CD4-positive, alpha-beta T cell treated with Interleukin-1 beta for 1 hour (primary cell): ENCODE data around the gene RAB8B.
A peak's percentile ranks its signal among the peaks of the same experiment; 100 is the strongest.
"Not testable (repeated sequence)": the region's sequence is repeated elsewhere in the genome, so short reads cannot be mapped to it uniquely, and the experiment has no call there.

Experiments
- DNase-seq, 2 donors: peaks; one replicate each; pipeline ENCODE4 v3.0.0-alpha.2; 2020 to 2022

The RAB8B gene

DNA sequence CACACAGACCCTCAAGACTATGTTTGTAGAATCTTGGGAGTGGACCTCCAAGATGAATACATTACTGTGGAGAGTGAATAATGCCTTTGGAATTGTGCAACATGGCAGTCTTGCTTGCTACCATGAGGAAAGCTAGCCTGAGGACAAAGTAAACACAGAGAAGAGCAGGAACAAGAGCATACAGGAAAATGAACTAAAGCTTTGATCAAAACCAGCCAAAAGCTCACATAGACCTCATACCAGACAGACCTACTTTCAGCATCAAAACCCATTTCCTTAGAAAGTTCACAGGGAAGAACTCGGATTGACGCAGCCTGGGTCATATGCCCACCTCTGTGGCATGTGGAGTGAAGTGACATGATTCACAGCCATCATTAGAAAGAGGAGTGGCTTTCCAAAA is 3.3 kb upstream of the RAB8B start:
- no peak for DNase-seq

DNA sequence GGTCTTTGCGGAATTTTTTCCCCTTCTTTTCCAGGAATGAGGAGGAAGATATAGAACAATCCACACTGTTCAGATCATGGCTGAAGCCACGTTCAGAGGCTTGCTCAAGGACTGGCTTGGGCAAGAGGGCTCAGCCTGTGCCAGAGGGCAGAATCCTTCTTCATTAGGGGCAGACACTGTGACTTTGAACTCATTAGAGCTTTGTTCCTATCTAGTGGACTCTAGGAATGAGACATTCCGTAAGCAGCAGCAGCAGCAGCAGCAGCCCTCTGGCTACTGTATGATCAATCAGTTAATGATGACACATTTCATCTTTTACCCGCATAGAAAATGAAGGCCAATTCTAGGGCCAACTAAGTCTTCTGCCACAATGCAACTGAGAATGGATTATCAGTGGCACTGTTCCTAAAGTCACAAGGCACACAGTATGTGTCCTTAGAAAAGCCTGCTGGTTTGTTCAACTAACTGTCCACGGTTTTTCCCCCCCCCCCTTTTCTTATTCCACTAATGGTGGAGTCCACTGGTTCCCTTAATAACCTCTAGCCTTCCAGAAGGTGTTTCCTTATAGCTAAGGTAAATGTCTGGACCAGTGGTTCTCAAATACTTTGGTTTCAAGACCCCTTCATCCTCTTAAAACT is 1.7 kb upstream of the RAB8B start:
- DNase-seq = no peak

DNA sequence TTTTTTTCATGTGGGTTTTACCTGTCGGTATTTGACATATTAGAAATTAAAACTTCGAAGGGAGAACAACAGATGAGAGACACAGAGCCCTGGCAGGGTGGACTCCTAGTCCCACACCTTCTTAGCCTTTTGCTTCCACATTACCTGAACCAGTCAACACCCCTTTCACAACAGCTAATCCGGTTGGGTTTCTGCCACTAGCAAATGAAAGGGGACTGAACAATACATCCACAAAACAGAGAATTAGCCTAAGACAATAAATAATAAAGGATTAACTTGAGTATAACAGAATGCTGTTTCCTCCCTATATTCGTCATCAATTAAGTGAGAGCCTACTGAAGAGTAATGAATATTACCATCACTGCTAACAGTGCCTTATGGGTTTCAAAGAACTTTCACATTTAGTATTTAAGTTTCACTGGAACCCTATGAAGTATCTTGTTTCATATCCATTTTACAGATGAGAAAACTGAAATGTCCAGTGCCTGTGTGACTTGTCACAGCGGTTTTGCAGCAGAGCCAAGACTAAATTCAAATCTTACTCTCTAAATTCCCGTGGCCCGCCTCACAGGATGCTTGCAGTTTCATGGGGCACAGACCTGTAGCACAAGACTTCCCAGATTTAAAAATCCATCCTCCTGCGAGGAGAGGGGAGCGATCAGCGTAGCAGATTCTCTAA is 1.0 kb upstream of the RAB8B start:
- no peak for DNase-seq

DNA sequence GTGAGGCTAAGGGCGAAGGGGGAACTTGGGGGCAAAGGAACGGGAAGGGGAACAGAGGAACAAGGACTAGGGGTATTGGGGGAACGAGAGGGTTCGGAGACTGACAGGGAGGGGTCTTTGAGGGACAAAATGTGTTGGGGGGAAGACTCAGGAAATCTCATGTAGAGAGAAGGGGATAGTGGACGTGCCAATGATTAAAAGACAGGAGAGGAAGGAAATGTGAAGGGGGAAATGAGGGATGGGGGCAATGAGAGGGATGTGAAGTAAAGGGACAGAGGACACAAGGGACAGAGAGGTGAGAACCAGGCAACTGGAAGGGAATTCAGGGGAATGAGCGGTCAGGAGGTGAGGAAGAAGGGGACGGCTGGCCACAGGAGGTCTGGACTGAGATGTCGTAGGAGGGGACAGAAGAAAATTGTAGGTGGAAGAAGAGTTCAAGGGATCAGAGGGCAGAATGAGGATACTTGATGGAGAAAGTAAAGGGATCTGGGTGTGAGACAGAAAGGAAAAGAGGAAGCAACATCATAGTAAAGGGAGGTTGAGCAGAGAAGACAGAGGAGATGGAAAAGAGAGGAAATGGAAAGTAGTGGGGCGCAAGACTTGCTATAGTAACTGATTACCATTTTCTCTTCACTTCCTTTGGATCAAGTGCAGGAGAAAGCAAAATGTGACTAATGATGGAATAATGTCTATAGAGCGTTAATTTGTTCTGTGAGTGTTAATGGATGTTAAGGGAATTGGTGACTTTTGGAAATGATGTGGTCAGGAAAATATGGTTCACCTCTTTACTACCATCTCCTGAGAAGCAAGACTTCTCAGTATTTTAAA is 749 bp downstream of the RAB8B start:
- no peak for DNase-seq

DNA sequence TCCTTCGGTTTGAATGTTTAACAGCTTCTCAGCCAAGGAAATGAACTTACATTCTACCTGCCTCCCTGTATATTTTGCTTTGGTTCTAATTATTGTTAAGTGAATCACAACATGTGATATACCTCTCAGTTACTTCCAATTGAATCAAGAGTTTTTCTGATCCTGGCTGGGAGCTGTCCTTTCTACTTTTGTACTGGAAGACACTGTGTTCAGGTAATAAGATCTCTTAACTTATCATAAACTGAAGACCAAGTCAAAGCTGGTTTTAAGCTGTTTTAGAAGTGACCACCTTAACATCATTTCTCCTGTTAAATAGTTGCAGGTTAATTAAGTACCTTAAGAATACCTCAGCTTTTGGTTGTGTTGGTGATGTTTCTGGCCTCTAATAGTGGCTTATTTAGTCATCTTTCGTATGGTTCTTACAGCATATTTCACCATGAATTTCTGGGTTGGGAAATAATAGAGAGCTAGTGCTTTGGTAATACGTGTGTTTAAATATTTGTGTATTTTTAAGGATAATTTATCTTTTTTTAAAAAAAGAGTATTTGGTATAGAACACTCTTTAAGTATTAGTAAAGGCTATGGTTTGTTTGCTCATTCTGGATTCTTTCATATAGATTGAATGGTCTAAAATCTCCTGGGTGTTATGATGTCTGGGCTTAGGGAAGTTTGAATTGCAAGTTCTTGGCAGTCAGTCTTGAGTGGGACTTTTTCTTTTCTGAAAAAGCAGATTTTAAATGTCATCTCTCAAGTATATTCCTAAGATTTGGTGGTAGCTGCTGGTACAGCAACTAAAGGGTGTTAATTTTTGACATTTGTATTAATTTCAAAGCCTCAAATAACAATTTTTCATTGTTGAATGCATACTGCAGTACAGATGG is 1.6 kb downstream of the RAB8B start:
- DNase-seq = no peak

DNA sequence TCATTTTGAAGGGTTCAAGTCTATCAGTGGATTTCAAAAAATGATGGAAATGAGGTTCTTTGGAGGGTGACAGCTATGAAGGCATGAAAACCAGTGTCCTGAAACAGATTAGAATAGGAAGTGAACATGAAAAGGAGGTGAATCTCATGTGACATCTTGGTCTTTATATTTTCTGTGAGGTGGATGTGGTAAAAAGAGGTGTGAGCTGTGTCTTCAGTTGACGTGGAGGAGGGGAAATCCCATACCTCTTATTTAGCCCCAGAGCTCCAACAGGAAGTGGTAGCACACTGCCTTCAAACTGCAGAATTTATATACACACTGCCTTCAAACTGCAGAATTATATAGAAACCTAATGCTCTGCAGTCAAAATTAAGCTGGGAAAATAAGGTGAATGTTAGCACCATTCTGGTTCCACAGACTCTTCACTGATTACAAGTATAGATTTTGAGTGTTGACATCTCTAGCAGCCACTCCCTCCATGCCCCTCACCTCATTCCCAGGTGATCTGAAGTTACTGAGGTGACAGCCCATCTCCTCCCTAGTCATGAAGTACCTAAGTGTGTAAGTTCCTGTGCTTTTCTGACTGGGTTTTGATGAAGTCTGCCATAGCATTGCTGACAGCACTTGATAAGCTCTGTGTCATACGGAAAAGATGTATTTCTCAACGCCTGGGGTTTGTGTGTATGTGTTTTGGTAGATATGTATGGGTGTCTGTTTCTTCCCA is 2.7 kb downstream of the RAB8B start:
- DNase-seq = peak; percentile 79 to 88

DNA sequence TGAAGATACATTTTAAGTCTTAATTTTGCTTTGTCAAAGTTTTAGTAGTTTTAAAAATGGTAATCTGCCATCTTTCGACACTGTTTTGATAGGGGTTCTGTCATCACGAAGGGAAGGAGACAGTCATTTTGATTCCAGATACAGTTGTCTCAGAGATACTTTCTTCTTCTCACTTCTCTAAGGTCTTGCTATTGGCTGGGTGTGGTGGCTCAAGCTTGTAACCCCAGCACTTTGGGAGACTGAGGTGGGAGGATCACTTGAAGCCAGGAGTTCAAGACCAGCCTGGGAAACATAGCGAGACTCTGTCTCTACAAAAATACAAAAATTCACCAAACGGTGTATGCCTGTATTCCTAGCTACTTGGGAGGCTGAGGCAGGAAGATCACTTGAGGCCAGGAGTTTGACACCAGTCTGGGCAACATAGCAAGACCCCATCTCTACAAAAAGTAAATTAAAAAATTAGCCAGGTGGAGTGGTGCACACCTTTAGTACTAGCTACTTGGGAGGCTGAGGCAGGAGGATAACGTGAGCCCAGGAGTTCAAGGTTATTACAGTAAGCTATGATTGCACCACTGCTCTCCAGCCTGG is 3.3 kb downstream of the RAB8B start:
- no peak for DNase-seq

DNA sequence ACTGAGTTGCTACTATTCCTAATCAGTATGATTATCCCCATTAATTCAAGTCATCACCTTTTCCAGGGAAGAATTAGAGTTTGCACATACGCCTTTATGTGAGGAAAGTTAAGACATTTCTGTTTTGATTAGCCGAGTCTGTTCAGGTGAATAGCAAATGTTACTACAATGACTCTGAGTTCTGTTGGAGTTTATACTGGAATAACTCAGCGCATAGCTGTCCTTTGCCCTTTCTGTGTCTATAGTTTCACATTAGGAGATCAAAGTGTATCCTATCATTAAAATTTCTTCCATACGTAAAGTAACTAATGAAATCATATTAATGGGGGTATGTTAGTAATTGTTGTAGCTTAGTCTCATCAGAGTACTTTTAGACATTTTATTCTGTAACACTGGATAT is 4.9 kb downstream of the RAB8B start:
- DNase-seq = no peak

DNA sequence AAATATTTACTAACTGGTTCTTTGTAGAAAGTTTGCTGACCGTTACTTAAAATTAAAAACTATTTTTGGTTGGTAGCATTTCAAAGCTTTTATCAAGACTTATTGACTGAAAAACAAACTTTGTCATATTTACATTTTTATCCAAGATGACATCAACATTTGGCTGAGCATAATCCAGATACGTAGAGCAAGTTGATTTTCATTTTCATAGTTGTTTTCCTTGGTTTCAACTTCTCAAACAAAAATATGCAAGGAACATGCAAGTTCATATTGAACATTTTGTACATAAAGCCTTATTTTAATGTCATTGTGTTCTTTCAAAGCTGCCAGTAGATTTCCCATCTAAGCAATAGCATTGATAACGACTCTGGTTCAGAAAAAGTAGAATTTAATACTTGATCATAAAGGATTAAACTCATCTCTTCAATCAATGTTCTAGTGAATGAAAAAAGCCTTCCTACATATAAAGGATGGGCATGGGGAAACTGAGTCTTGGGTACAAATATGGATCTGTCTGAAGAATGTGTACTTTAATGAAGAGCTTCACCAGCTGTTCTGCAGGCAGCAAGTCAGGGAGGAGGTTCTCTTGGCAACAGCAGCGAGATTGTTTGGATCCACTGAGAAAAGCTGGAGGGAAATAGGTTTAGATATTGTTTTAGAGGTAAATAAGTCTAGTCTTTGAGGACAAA is 5.6 kb downstream of the RAB8B start:
- no peak for DNase-seq

DNA sequence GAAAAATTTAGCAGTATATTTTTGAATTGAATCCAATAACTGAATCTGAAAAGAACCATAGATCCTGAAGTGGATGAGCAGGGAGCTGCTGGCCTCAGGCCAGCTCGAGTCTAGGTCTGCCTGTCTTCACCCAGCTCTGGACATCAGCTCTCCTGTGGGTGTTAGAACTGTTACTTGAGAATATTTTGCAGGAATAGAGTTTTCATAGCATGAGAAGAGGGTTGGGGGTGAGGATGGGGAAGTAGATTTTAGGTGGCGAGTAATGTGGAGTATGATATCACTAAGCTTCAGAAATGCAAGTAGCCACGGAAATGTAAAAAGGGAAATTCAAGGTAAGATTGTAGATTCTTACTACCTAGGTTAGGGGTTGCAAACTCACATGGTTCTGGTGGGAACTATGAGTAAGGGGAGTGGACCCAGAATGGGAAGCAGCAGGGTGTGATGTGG is 6.2 kb downstream of the RAB8B start:
- DNase-seq = no peak

DNA sequence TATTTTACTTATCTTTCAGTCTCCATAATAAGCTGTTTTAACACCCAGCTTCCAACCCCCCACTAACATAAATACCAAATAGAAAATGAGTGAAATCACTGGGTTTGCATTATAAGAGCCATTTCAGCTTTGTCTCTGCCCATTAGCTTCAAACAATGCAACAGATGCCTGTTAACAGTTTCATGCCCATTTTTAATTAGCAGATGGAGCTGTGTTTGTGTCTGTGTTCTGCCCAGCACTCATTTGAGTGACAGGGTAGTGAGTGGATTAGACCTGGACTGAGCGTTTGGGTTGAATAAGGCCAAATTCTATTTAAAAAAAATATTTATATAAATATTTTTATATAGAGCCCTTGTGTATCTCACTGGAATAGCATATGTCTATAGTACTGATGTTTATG is 7.4 kb downstream of the RAB8B start:
- DNase-seq = no peak

DNA sequence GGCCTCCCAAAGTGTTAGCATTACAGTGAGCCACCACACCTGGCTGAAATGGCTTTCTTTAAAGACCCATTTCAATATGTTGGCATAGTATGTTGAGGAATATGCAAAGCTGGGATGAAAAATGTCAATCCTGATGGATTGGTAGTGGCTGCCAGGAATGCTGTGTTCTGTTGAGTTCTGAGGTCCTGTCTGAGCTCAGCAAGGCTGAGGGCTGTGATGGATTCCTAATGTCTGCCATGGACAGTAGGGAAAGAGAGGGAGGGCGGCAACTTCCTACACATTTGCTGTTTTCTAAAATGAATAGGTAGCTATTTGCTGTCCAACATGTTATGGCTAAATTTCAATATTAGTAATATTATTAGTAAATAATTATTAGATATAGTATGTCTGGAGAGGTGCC is 8.2 kb downstream of the RAB8B start:
- DNase-seq = no peak

DNA sequence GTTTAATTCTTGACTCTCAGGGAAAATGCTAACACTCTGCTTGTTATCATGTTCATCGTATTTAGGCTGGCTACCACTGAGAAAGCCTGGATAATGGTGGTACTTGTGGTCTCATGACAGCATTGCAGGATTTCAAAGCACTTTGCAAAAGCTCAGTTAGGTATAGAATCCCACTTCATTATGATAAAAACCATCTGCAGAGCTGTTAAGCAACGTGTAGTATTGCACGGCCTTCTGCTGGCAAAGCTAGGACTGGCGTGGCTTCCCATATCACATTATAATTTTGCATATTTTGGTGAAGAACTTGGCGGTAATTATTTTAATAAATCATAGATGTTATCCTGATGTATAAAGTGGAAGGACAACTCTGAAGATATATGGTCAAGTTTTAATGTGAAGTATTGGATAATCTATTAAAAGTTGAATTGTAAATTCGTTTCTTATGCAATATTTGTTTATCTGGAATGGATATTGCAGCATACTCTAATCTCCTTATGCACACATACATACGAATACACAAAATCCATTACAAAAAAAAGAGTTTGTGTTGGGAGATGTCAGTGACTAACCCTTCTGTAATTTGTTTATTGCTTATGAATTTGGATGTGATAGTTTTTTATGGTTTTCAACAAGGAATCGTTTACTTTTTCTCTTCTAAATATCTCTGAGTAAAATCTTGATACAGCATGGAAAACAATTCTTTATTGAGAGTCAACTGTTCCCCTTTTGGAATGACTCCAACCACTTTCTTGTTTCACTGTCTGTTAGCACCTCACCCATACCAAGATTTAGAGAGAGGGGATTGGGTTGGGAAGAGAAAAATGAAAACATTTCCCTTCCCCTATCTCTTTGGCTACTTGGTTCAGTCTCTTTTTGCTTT is 9.2 kb downstream of the RAB8B start:
- no peak for DNase-seq

DNA sequence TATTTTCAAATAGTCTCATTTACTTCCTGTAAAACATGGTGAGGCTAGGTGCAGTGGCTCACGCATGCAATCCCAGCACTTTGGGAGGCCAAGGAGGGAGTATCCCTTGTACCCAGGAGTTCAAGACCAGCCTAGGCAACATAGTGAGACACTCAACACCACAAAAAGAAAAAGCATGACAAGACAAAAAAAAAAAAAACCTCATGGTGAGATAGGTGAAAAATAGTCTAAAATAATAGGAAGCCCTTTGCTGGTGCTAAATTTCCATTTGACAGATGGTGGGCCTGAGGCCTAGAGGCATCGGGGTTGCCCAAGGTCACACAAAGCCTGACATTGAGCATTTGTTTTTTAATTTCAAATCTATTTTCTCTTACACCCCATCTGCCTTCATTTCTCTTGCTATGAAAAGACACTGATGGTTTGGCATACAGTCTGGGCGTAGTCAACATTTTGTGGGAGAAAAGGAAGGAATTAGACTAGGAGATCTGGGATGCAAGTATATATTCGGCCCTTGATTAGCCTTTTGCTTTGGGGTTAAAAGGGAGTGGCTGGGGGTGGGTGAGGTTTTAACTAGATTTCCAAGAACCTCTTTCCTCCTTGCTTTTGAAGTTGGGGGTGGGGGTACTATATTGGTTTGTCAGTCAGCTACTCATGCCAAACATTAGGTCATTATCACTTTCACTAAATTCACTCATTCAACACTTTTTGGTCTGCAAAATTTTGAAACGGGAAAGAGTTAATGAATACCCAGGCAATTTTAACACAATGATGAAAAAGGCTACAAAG is 11.3 kb downstream of the RAB8B start:
- DNase-seq = no peak

DNA sequence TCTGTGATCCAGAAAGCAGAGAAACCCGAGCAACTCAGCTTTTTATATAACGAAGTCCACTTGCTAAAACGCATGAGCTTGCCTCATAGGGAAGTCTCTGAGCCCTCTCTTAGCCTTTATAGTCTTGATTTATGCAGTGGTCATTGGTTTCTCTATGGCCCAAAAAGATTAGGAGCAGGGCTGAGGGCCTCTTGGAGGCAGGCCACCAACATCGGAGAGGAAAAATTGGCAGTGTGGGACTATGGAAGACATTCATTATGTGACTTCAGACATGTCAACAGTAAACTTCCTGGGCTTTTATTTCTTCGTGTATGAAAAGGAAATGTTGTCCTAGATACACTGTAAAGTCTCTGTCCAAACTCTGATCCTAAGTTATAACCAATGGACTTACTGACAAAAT is 13.5 kb downstream of the RAB8B start:
- DNase-seq = no peak

DNA sequence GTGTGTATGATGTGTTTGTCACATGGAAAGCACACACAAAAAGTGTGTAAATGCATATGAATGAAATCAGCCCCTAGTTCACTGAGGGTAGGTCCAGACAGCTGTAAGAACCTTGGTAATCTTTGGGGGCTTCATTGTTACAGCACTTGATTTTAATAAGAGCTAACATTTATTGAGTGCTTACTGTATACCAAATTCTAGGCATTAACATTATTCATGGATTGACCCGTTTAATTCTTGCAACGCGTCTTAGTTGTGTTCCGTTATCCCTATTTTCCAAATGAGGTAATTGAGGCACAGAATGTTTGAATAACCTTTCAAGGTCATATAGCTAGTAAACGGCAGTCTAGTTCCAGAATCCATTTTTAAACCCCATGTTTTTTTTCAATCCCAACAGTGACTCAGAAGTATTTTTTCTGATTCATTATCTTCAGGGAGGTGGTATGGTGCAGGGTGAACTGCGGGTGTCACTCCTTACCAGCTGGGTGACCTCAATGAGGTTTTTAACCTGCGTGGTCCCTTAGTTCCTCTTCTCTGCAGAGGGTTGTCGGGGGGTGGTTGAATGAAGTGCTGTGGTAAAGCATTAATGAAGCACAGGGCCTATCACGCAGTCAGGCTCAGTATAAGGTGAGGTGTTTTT is 14.2 kb downstream of the RAB8B start:
- DNase-seq = peak; percentile 52 to 63

DNA sequence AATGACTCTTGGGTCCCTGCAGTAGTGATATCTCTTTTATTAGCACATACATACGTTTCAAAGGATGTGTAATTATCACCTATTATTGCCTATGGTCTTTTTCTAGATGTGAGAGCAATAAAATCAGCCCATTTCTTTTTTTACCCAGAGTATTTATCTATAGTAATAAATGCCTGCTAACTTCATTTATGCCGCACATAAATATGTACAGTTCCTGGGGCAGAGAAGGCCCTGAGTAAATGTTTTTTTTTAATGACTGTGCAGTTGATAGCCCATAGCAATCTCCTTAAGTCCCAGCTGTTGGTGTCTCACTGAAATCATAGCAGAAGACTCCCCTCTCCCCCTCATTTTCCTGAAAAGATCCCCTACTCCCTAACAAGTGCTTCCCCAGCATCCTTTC is 16.7 kb downstream of the RAB8B start:
- no peak for DNase-seq

DNA sequence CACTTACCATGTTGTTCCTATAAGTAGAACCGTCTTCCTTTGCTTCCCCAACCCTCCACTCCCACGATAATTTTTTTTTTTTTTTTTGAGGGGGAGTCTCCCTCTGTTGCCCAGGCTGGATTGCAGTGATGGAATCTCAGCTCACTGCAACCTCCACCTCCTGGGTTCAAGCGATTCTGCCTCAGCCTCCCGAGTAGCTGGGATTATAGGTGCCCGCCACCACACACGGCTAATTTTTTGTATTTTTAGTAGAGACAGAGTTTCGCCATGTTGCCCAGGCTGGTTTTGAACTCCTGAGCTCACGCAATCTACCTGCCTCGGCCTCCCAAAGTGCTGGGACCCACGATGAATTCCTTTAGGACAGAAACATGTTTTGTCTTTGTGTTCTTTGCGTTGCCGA is 19.4 kb downstream of the RAB8B start:
- not testable (repeated sequence) for DNase-seq
